Pulmonary artery endothelial cell (primary cell): Measurements from ENCODE around the gene LRSAM1. TPM values are rescaled to one million over a fixed set of nuclear protein-coding genes. Genes with fewer than 3 reads are reported as not detected.

Experiments
- DNase-seq: peaks from one replicate; pipeline ENCODE4 v3.0.0-alpha.2; 2011; ENCODE audit warnings: low read depth, low spot score
- total RNA-seq: library from RNA; depleted of rRNA; stranded (reverse); fragments of >200 nt; gene quantifications from 2 replicates; pipeline ENCODE4 v1.2.3, GENCODE V29; 2014

The LRSAM1 gene
- total RNA-seq, 1 donor from 2014 or later: 11.7 TPM

DNA sequence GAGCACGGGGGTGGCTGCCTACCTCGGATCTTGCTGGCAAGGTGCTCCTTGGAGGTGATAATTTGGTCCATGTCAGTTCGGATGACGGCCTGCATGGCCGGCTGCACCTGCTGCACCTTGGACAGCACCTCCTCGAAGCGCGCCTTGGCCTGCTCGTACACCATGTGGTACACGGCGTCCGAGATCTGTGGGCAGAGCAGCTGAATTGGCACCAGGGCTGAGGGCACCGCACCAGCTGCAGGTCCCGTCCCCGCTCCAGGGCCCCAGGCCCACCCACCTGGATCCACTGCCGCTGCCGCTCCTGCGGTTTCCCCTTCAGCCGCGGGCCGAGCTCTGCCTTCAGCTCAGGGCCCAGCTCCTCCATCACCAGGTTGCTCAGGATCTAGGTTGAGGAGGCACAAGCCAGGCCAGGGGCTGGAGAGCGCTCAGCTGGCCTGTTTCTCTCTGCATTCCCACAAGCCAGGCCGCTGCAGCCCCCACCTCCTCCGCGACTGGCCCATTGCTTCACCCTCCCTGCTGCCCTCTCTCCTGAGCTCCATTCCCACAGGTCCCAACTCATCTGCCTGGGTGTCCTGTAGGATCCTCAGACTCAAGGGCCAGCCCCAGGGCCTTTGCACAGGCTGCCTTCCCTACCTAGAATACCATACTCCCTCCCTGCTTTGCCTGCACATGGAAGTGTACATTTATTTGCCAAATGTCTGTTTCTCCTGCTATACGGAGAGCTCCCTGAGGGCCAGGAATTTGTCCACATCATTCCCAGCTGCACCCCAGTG, 65.7 kb downstream of the LRSAM1 start:
- DNase-seq: no peak

GRCh38 chr9:127517620-127518019, 66.3 kb downstream of the LRSAM1 start:
- DNase-seq: no peak

DNA sequence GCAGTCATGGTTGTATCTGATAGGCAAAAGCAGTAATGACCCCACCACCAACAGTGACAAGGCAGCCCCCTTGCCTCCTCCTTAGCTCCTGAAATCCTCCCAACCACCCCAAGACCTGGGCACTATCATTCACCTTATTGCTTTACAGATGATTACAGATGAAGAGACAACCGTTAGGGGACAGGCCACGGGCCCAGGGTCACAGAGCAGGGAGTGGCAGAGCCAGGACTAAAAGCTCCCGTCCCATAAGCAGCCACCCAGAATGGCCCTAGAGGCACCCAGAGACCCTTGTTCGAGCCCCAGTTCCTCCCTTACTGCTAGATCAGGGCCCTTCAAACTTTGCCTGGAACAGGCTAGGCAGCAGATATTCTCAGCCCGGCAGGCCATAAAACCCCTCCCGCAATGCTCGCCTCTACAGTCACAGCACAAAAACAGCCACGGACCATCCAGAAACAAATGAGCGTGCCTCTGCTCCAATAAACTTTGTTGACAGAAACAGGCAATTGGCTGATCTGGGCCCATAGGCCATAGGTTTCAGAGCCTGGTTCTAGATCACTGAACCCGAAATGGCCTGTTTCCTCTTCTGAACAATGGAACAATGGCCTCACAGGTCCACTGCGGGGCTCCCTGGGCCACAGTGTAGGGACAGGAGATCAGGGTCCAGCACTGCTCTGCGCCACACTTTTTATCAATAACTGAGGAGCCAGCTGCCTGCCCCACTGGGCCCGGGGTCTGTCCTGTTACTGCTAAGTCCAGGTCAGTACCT, 67.0 kb downstream of the LRSAM1 start:
- no peak for DNase-seq

DNA sequence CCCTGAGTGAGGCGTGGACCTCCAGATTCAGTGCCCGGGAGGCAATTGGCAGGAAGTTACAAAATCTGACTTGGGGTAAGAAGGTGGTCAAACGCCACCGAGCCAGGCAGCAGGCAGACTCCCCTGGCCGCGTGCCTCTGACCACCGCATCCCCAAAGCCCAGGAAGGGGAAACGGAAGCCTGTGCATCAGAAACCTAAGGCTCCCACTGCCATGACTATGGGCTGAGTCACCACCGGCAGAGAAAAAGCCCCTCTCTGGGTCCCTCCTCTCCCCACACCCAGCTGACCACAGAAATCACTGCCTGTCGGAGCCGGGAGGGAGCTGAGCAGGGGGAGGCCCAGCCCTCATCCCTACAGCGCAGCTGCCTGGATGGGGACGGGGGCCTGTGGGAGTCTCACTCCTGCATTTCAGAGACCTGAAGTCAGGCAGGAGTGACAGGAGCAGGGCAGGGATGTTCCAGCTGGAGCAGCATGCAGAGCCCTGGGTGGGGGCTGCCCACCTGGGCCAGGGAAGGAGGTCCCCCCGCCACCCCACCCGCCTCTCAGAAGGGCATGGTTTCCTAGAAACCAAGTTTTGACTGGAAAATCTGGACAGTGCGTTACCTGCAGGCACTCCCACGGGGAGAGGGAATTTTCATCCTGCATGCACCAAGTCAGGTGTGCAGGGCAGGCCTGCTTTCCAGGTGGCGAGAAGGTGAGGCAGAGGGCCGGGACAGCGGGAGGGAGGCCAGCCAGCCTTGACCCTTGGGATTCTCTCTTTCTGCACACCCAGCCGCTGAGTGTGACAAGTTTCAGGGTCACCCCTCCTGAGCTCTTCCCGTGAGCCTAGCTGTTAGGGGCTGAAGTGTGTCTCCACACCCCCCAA, 68.2 kb downstream of the LRSAM1 start:
- DNase-seq: peak; percentile 88

DNA sequence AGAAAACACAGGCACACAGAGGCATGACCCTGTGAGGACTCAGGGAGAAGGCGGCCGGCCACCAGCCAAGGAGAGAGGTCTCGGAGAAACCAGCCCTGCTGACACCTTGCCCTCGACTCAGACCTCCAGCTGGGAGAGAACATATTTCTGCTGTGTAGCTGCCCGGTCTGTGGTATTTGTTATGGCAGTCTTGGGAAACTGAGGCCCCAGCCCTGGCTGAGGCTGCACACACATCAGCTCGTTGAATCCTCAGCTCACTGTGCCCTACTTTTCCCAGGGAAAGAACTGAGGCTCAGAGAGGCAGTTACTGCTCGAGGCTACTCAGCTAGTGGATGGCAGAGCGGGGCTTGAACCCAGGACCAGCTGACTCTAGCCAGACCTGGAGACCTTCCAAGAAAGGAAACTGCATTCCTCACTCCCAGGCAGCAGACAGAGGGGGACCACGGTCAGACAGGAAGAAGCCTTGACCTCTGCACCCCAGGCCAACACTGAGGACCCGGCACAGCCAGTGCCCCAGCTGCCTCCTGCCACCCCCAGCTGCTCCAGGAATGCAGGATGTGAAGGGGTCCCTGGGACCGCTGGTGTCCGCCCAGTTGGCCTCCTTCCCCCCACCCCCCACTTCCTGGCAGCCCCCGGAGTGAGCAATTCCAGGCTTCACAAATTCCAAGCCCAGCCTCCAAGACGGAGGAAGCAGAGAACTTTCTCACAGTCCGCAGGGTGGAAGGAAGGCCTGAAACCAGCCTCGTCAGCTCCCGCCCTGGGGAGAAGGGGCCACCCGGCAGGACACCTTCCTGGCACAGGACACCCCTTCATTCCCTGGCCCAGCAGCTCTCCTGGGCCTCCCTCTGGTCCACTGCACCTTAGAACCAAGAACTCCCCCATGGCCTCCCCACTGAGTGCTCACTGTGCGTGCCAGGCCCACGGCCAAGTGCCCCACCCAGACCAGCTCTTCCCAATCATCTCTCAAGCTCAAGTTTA, 69.9 kb downstream of the LRSAM1 start:
- DNase-seq: peak; percentile 78

DNA sequence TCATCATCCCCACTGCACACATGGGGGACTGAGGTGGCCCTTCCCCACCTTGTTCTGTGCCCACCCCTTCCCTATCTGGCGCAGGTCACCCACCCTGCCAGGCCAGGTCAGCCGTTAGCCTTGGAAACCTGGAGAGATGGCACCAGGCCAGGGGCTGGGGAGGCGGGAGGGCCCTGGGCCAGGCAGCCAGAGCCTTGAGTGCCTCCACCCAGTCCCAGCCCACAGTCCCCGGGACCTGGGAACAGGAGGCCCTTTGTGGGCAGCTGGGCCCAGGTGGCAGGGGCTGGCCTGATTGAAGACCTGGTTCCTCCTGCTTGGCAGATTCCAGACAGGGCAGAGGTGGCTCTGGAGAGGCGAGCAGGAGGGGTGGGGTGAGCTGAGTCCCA, 70.6 kb downstream of the LRSAM1 start:
- DNase-seq: no peak

- DNase-seq: no peak
Observed at GRCh38 chr9:127522727-127523126, 71.4 kb downstream of the LRSAM1 start.

- DNase-seq: no peak
Observed at GRCh38 chr9:127523312-127523851, 72.1 kb downstream of the LRSAM1 start.

GRCh38 chr9:127524373-127524772, 73.1 kb downstream of the LRSAM1 start:
- no peak for DNase-seq

DNA sequence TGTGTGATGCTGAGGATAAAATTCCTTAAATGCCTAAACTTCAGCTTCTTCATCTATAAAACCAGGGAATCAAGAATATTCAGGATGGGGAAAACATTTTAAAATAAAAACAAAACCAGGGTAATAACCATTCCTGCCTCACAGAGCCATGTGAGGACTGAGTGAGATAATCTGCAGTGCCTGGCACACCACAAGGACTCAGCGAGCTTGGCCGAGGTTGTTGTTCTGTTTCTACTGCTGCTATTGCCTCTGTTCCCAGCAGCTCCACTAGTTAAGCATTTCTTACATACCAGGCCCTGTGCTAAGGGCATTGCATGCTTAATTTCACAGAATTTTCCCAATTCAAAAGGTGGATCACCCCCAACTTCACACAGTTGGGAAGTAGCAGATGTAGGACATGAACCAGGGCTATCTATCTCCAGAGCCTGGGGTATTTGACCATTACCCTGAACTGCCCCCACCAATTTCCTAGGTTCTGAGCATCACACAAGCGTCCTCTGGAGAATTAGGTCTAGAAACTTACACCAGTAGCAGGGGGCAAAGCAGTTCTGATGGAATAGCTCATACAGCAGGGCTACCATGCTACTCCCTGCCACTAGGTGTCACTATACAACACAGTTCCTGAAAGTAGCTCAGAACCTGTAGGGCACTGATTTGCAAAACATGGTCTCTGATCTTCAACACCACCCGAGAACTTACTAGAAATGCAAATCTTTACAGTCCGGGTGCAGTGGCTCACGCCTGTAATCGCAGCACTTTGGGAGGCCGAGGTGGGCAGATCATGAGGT, 74.3 kb downstream of the LRSAM1 start:
- DNase-seq: no peak

DNA sequence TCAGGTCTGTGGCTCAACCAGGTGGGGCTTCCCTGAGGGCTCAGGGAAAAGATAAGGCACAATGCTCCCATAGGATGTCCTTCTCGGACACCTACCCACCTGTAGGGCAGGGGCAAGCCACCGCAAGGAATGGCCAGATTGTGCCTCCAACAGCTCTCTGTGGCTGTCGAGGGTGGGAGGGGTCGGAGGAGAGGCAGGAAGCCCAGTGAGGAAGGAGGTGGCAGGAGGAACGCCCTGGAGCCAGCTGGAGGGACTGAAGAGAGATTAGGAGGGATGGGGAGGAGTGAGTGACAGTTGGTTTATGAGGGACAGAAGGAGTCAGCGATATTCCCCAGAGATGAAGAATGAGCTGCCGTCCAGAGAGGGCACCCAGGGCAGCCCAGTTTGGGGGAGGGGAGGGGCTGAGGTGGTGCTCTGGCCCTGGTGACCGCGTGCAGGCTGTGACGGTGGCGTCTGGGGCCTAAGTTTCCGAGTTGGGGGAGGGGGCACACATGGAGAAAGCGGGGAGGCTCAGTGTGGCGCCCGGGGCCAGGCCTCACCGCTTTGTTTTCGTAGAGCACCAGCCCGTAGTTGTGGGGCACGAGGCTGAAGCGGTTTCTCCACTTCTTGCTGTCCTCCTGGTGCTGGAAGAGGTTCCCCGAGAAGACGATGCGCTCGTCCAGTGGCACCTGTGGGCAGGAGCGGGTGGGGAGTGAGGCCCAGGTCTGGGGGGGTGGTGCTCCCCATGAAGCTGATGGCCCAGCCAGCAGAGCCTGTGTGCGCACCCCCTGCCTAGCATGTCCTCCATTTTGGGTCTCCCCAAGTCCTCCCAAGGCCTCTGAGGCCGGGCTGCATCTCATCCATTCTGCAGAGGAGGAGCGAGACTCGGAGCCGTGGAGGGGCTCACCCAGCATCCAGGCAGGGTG, 75.6 kb downstream of the LRSAM1 start:
- DNase-seq: no peak

GRCh38 chr9:127527560-127528268, 76.4 kb downstream of the LRSAM1 start:
- no peak for DNase-seq

DNA sequence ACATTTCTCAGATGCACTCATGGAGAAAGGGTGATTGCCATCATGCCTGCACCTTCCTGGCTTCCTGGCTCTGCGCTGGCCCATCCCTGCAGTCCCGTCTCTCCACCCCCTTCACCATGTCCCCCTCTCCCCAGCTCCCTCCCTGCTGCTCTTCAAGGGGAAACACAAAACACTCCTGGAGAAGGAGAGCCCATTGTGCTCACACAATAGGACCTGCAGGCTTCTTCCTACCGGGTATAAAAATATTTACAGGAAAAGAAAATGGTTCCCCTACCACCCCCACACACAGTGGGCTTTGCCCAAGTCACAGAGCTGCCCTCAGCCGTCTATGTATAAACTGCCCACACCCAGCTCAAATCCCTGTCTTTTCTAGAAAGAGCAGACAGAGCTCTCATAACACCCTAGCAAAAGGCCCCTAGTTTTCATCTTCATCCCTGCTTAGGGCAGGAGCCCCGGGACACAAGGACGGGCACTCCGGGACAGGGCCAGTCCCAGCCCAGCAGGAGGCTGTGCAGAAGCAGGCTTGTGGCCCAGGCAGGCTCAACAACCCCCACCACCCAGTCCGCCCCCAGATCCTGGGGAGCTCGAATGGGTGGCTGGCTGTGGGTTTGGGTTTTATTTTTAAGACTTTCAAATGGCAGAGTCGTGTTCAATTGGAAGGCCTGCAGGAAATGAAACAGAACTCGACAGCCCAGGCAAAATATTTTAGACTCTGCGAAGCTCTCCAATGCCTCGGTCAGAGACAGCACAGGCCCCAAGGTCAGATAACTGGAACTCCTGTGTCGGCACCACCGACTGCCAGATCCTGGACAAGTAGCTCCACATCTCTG, 77.3 kb downstream of the LRSAM1 start:
- no peak for DNase-seq

GRCh38 chr9:127529671-127530070, 78.4 kb downstream of the LRSAM1 start:
- peak; percentile 56 for DNase-seq

DNA sequence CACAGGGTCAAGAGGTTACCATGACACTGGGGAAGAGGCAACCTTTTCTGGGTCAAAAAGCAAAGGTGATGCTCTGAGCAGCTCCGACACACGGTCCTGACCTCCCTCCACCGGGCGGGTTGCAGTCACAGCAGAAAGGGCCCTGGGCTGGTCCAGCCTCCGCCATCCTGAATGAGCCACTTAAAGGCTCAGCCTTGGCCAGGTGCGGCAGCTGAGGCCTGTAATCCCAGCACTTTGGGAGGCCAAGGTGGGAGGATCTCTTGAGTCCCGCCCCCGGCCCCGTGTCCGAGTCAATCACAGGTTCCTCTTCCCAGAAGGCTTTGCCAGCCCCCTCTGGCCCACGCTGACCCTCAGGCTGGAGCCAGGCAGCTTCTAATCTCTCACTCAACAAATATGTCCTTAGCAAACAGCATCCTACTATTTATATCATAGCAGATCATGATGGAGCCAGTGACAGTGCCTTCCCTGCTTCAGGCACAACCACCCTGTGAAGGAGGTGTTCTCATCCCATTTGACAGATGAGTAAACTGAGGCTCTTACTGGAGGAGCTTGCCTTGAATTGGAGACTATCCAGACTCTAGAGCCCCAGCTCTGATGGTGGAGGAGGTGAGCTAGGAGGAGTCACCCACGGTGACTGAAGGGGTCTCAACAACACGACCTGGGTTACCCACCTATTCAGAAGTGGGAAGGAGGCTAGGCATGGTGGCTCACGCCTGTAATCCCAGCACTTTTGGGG, 79.1 kb downstream of the LRSAM1 start:
- DNase-seq: no peak

GRCh38 chr9:127531676-127532075, 80.4 kb downstream of the LRSAM1 start:
- no peak for DNase-seq
